ENCODE measurements around the gene GRIA1.

GRCh38 chr5:153707626-153708025 lies 217.2 kb downstream of the GRIA1 start:
- TF ChIP-seq POLR2A (IDR thresholded peaks at IDR 0.05; ENCODE audit: low read length) (no peak), GATA1 (IDR thresholded peaks at IDR 0.05; ENCODE audit: low read depth, low read length) (no peak)

Measured in erythroblast (primary cell).